ENCODE measurements around the gene SLC25A53. TPM values are rescaled to one million over a fixed set of nuclear protein-coding genes. Genes with fewer than 3 reads are reported as not detected.

The SLC25A53 gene
- total and polyA plus RNA-seq, 2 donors (not counting 1 experiment from before 2014, with no cell fraction given) = 10.3 to 20.7 TPM

GRCh38 chrX:104172788-104173187, 16.0 kb upstream of the SLC25A53 start:
- Histone ChIP-seq H3K9me3 (ENCODE audit: control extremely low read depth in 1 of 3, control insufficient read depth in 2 of 3, insufficient read depth in 1 of 3, low read length in 2 of 3) (no peaks in the 10 kb centered on the region), H2AFZ (ENCODE audit: insufficient read depth, low read depth, low read length, poor library complexity, severe bottlenecking) (no peak overlapping the region), H3K27me3 (replicated peaks in 1 of 4; ENCODE audit: control extremely low read depth in 1 of 4, control insufficient read depth in 3 of 4, insufficient read depth in 4 of 4, low read length in 3 of 4) (no peaks in the 10 kb centered on the region), H3K79me2 (ENCODE audit: control insufficient read depth, insufficient read depth, low read length) (peaks cover 20% of the 10 kb centered on the region), H3K4me1 (ENCODE audit: control insufficient read depth in 2 of 2, insufficient read depth in 2 of 2, low read length in 2 of 2) (peaks cover 3 to 7% of the 10 kb centered on the region in 2 donors), H3K4me2 (replicated peaks; ENCODE audit: low read depth, low read length, poor library complexity, severe bottlenecking) (no peak overlapping the region), H4K20me1 (ENCODE audit: control insufficient read depth, insufficient read depth, low read length, poor library complexity, severe bottlenecking) (no peaks in the 10 kb centered on the region), H3K27ac (ENCODE audit: low read length in 2 of 2) (no peak overlapping the region), H3K4me3 (ENCODE audit: control extremely low read depth in 1 of 5, extremely low read depth in 1 of 5, insufficient read depth in 1 of 5, low read depth in 2 of 5, low read length in 4 of 5) (no peak overlapping the region), H3K36me3 (replicated peaks in 1 of 2; ENCODE audit: control extremely low read depth in 1 of 2, control insufficient read depth in 1 of 2, extremely low read depth in 1 of 2, insufficient read depth in 2 of 2, low read length in 1 of 2) (peaks cover 0 to 7% of the 10 kb centered on the region in 2 experiments), H3K9ac (ENCODE audit: low read length) (no peak overlapping the region)
- no peak for DNase-seq
- no peaks in the 10 kb centered on the region for H3K27me3 Mint-ChIP-seq
- no peak overlapping the region for H3K27ac Mint-ChIP-seq
- intact Hi-C loops (cut with micrococcal nuclease) = no loop called here
- TF ChIP-seq CTCF (IDR thresholded peaks at IDR 0.05) (no peak), EZH2 (IDR thresholded peaks at IDR 0.05; ENCODE audit: borderline replicate concordance, insufficient read depth, low read depth, low read length, poor library complexity, severe bottlenecking) (no peak)
- peaks cover 26% of the 10 kb centered on the region for H3K4me1 Mint-ChIP-seq
- no CpG with 5 or more reads among the region's 2 CpGs for WGBS (ENCODE audit: insufficient coverage)
- ATAC-seq (ENCODE audit: low read depth) = no peak
- POLR2A ChIA-PET = no interaction called here
- no peak overlapping the region for H3K4me3 Mint-ChIP-seq
- H3K9me3 Mint-ChIP-seq (ENCODE audit: insufficient read depth) = no peaks in the 10 kb centered on the region
- CTCF ChIA-PET = no interaction called here

- Mint-ChIP-seq H3K27ac (no peak overlapping the region), H3K4me3 (no peak overlapping the region), H3K27me3 (no peaks in the 10 kb centered on the region), H3K9me3 (ENCODE audit: insufficient read depth) (no peaks in the 10 kb centered on the region), H3K4me1 (peaks cover 32% of the 10 kb centered on the region)
- Histone ChIP-seq H3K4me2 (replicated peaks; ENCODE audit: low read depth, low read length, poor library complexity, severe bottlenecking) (no peak overlapping the region), H3K79me2 (ENCODE audit: control insufficient read depth, insufficient read depth, low read length) (peaks cover 24% of the 10 kb centered on the region), H2AFZ (ENCODE audit: insufficient read depth, low read depth, low read length, poor library complexity, severe bottlenecking) (no peak overlapping the region), H4K20me1 (ENCODE audit: control insufficient read depth, insufficient read depth, low read length, poor library complexity, severe bottlenecking) (no peaks in the 10 kb centered on the region), H3K4me1 (ENCODE audit: control insufficient read depth in 2 of 2, insufficient read depth in 2 of 2, low read length in 2 of 2) (peaks cover 10 to 13% of the 10 kb centered on the region in 2 donors), H3K27ac (ENCODE audit: low read length in 2 of 2) (no peak overlapping the region), H3K4me3 (ENCODE audit: control extremely low read depth in 1 of 5, extremely low read depth in 1 of 5, insufficient read depth in 1 of 5, low read depth in 2 of 5, low read length in 4 of 5) (no peak overlapping the region), H3K9ac (ENCODE audit: low read length) (no peak overlapping the region), H3K36me3 (replicated peaks in 1 of 2; ENCODE audit: control extremely low read depth in 1 of 2, control insufficient read depth in 1 of 2, extremely low read depth in 1 of 2, insufficient read depth in 2 of 2, low read length in 1 of 2) (peaks cover 0 to 7% of the 10 kb centered on the region in 2 experiments), H3K27me3 (replicated peaks in 1 of 4; ENCODE audit: control extremely low read depth in 1 of 4, control insufficient read depth in 3 of 4, insufficient read depth in 4 of 4, low read length in 3 of 4) (no peaks in the 10 kb centered on the region), H3K9me3 (ENCODE audit: control extremely low read depth in 1 of 3, control insufficient read depth in 2 of 3, insufficient read depth in 1 of 3, low read length in 2 of 3) (no peaks in the 10 kb centered on the region)
- DNase-seq (no peak), ATAC-seq (ENCODE audit: low read depth) (no peak)
- WGBS (ENCODE audit: insufficient coverage) = no CpG with 5 or more reads among the region's 6 CpGs
- ChIA-PET CTCF (no interaction called here), POLR2A (no interaction called here)
- intact Hi-C loops (cut with micrococcal nuclease) = no loop called here
- no peak for TF ChIP-seq EZH2 (IDR thresholded peaks at IDR 0.05; ENCODE audit: borderline replicate concordance, insufficient read depth, low read depth, low read length, poor library complexity, severe bottlenecking)
- no peak for TF ChIP-seq CTCF (IDR thresholded peaks at IDR 0.05)
Measured at GRCh38 chrX:104172121-104172520, 15.3 kb upstream of the SLC25A53 start.
